ENCODE data around the gene SQSTM1.
"Not testable (repeated sequence)": the region's sequence is repeated elsewhere in the genome, so short reads cannot be mapped to it uniquely, and the experiment has no call there.

Gene SQSTM1

DNA sequence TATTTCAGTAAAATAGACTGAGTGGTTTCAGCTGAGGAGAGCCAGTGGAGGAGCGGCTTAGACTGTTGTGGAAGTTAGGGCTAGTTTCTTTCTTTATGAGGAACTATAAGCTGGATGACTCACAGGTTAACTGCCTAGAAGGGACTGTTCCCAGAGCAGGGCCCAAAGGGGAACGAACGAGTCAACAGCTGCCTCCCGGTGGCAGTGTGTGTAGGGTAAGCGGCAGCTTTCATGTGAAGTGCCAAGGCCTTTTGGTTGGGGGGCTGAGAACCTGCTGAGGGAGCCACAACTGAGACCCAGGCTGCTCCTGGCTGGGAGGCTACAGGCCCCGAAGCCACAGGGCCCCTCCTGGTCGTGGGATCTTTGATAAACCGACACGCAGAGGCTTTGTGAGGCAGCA, 7.0 kb downstream of the SQSTM1 start:
- DNase-seq (ENCODE audit: low read depth) = no peak

DNA sequence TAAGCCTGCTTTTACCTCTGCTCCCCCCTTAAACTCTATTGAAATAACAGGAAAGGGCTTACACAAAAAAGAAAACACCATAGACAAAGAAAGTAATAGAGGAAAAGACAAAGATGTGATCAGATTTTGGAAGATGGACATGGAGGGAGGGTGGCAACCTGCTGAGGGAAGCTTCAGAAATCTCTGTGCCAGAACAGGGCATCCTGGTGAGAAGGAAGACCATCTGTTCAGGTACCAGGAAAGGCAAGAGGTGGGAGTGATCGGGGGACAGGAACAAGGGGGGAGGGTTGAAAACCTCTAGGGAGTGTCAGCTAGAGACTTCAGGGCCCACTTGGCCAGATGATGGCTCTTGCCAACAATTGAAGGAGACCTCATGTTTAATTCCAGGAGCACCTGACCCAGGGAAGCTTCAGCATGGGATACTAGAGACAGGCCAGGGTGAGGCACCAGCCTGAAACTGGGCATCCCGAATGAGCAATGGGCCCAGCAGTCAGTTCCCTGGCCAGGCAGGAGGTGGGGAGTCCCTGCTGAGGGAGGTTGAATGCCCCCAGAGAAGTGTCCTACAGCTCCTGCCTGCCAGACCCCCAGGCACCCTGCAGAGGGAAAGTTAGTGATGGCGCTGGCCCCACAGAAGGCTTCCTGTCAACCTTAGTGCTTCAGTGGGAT, 8.2 kb downstream of the SQSTM1 start:
- no peak for DNase-seq (ENCODE audit: low read depth)

DNA sequence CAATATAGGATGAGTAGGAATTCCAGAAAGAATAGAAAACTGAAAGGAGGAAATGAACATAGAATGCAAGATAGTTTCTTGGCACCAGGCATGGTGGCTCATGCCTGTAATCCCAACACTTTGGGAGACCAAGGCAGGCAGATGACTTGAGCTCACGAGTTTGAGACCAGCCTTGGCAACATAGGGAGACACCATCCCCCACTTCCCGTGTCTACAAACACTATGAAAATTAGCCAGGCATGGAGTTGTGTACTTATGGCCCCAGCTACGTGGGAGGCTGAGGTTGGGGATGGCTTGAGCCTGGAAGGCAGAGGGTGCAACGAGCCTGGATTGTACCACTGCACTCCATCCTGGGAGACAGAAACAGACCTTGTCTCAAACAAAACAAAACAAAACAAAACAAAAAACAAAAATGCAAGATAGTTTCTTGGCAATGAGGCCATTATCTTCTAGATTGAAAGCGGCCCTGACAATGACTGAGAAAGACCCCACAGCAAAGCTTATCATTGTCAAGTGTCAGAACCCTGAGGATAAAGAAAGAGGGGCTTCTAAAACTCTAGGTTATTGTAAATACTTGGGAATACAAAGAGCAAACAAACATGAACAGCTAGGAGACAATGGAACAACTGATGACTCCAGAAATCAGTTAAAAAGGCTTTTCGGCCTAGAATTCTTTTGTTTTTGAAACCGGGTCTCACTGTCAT, 9.2 kb downstream of the SQSTM1 start:
- no peak for DNase-seq (ENCODE audit: low read depth)

DNA sequence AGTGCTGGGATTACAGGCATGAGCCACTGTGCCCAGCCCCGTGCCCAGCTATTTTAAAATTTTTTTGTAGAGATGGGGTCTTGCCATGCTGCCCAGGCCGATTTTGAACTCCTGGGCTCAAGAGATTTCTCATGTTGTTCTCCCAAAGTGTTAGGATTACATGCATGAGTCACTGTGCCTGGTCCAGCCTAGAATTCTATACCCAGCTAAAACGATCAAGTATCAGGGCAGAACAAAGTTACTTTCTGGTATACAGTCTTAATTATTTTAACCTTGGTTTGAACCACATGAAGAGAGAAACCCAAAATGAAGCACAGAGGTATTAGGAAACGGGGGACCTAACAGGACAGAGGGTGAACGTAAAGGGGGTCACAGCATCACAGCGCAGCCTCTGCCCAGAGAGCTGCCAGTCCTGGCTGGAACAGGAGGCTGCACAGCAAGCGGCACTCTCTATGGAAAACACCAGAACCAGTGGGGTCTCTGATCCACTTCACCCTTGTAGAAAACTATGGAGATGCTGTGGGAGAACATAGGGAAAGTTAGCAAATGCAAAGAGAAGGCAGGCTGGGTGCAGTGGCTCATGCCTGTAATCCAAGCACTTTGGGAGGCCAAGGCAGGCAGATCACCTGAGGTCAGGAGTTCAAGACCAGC, 10.2 kb downstream of the SQSTM1 start:
- no peak for DNase-seq (ENCODE audit: low read depth)

DNA sequence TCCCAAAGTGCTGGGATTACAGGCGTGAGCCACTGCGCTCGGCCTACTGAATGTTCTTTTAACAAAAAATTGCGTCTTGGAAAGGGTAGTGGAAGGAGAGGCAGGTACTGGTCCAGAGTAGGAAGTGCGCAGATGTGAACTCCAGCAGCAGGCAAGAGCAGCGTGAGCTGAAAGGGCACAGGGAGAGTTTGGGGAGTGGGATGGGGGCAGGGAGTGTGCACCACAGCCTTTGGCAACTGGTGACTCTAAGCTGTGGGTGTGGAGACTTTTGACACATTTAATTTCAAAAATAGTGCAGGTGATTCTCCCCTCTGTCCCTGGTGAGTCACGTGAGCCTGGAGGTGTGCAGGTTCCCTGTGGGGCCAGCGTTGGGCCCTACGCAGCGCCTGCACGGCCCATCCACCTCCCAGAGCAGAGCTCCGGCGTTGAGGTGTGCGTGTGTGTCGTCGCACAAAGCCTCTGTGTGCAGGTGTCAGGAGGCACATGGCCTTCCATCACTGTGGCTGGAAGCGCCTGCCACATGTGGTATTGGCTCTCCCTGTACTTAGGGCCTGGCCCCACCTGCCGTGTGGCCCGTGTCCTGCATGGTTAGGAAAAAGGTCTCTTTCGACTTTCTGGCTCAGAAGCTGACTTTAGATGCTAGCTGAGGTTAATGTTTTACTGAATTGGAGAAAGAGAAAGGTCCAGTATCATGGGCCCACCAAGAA, 11.5 kb downstream of the SQSTM1 start:
- DNase-seq (ENCODE audit: low read depth) = no peak

DNA sequence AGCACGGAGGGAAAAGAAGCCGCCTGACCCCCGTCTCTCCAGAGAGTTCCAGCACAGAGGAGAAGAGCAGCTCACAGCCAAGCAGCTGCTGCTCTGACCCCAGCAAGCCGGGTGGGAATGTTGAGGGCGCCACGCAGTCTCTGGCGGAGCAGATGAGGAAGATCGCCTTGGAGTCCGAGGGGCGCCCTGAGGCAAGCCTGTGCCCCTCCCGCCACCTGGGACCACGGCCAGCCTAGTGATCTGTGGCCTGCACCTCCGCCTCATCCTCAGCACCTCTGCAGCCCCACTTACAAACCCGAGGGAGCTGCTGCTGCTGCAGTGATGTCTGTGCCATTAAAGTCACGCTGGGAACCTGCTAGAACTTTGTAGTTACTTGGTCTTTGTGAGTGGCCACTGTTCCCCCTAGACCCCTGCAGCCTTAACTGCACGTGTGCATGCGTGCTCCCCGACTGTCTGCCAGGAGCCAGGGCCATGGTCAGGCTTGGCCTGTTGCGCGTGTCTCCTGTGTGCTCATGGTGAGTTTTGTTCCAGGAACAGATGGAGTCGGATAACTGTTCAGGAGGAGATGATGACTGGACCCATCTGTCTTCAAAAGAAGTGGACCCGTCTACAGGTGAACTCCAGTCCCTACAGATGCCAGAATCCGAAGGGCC, 12.5 kb downstream of the SQSTM1 start:
- DNase-seq (ENCODE audit: low read depth) = no peak

DNA sequence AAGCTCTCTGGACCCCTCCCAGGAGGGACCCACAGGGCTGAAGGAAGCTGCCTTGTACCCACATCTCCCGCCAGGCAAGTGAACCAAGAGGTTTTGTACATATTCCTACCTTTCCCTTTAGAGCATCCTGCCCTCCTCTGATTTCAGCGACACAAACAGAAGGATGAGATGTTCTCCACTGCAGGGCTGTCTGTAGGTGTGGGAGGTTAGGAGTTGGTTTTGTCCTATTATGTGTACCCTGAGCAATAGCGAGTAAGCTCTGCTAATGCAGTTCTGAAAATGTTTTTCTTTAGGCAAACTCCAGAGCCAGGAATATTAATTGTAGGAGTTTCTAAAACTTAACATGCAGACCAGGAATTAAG, 13.0 kb downstream of the SQSTM1 start:
- DNase-seq (ENCODE audit: low read depth) = no peak

DNA sequence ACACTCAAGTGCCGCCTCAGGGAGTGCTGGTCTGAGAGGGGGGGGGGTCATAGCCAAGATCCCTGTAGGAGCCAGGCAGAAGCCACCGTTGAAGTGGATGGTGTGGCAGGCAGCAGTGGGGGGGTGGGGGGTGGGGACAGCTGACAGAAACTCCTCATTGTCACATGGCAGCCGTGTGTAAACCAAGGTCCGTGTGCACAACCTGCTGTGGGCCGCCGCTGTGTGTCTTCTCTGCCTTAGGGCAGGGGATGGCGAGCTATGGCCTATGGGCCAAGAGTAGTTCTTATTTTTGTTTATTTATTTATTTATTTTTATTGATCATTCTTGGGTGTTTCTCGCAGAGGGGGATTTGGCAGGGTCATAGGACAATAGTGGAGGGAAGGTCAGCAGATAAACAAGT, 13.4 kb downstream of the SQSTM1 start:
- DNase-seq (ENCODE audit: low read depth) = no peak

DNA sequence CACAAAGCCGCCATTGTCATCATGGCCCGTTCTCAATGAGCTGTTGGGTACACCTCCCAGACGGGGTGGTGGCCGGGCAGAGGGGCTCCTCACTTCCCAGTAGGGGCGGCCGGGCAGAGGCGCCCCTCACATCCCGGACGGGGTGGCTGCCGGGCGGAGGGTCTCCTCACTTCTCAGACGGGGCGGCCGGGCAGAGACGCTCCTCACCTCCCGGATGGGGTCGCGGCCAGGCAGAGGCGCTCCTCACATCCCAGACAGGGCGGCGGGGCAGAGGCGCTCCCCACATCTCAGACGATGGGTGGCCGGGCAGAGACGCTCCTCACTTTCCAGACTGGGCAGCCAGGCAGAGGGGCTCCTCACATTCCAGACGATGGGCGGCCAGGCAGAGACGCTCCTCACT, 14.2 kb downstream of the SQSTM1 start:
- not testable (repeated sequence) for DNase-seq (ENCODE audit: low read depth)

DNA sequence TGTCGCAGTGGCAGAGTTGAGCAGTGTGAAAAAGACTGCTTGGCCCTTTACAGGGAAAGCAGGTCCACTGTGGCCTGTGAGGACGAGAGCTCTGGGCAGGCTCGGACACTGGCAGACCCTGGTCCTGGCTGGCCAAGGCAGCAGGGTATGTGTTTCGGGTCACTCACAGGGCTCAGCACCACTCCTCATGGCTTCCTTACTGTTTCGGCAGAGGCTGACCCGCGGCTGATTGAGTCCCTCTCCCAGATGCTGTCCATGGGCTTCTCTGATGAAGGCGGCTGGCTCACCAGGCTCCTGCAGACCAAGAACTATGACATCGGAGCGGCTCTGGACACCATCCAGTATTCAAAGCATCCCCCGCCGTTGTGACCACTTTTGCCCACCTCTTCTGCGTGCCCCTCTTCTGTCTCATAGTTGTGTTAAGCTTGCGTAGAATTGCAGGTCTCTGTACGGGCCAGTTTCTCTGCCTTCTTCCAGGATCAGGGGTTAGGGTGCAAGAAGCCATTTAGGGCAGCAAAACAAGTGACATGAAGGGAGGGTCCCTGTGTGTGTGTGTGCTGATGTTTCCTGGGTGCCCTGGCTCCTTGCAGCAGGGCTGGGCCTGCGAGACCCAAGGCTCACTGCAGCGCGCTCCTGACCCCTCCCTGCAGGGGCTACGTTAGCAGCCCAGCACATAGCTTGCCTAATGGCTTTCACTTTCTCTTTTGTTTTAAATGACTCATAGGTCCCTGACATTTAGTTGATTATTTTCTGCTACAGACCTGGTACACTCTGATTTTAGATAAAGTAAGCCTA, 15.7 kb downstream of the SQSTM1 start:
- no peak for DNase-seq (ENCODE audit: low read depth)

DNA sequence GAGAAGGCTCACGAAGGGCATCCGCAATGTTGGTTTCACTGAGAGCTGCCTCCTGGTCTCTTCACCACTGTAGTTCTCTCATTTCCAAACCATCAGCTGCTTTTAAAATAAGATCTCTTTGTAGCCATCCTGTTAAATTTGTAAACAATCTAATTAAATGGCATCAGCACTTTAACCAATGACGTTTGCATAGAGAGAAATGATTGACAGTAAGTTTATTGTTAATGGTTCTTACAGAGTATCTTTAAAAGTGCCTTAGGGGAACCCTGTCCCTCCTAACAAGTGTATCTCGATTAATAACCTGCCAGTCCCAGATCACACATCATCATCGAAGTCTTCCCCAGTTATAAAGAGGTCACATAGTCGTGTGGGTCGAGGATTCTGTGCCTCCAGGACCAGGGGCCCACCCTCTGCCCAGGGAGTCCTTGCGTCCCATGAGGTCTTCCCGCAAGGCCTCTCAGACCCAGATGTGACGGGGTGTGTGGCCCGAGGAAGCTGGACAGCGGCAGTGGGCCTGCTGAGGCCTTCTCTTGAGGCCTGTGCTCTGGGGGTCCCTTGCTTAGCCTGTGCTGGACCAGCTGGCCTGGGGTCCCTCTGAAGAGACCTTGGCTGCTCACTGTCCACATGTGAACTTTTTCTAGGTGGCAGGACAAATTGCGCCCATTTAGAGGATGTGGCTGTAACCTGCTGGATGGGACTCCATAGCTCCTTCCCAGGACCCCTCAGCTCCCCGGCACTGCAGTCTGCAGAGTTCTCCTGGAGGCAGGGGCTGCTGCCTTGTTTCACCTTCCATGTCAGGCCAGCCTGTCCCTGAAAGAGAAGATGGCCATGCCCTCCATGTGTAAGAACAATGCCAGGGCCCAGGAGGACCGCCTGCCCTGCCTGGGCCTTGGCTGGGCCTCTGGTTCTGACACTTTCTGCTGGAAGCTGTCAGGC, 16.6 kb downstream of the SQSTM1 start:
- no peak for DNase-seq (ENCODE audit: low read depth)

DNA sequence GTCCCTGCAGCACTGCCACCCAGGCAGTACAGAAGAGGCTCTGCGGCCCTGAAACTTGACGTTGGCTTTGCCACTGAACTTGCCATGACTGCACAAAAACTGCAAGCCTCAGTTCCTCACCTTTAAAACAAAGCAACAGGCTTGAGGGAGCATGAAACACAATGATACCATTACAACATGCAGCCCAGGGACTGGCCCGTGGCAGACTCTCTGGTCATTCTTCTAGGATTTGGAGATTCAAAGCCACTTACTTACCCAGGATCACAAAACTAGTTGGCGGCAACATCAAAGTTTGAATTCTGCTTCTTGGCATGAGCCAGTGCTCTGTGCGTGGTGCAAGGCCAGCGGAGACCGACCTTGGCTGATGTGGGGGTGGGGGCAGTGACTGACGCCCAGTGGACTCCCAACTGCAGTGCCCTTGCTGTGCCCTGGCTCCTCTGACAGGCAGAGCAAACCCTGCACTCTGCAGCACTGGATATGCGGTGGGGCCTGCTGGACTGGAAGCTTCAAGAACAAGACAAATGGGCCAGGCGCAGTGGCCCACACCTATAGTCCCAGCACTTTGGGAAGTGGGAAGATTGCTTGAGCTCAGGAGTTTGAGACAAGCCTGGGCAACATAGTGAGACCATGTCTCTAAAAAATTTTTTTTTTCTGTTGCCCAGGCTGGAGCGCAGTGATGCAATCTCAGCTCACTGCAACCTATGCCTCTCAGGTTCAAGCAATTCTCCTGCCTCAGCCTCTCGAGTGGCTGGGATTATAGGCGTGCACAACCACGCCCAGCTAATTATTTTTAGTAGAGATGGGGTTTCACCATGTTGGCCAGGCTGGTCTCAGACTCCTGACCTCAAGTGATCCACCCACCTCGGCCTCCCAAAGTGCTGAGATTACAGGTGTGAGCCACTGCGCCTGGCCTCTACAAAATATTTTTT, 18.9 kb downstream of the SQSTM1 start:
- DNase-seq (ENCODE audit: low read depth) = no peak

DNA sequence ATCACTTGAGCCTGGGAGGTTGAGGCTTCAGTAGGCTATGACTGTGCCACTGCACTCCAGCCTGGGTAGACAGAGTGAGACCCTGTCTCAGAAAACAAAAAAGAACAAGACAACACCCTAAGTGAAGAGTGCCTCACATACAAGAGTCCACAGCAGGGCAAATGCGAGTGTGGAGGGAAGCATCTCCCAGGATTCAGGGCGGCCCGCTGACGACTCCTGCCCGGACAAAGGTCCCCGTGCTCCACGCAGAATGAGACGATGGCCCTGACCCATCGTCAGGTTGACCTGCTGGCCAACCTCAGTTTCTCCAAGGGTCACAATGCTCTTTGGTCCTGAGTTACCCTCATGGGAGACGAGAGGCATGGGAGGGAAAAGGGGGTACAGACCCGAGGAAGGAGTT, 19.6 kb downstream of the SQSTM1 start:
- DNase-seq (ENCODE audit: low read depth) = no peak

DNA sequence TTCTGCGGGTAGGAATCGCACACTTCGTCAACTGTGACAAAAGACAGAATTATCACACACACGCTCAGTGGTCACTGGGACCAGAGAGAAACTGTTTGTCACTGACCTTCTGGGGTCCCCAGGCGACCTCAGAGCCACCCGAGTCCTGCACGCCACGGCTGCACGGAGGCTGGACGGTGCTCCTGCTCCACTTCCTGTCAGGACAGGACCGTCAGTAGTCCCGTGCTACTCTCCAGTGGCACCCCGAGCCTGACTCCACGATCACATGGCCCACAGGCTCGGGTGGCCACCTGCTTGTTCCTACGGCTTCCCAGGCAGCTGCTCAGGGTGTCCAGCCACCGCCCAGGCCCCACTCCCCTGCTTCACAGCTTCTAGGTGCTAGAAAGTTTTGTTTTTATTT, 20.1 kb downstream of the SQSTM1 start:
- DNase-seq (ENCODE audit: low read depth) = no peak

DNA sequence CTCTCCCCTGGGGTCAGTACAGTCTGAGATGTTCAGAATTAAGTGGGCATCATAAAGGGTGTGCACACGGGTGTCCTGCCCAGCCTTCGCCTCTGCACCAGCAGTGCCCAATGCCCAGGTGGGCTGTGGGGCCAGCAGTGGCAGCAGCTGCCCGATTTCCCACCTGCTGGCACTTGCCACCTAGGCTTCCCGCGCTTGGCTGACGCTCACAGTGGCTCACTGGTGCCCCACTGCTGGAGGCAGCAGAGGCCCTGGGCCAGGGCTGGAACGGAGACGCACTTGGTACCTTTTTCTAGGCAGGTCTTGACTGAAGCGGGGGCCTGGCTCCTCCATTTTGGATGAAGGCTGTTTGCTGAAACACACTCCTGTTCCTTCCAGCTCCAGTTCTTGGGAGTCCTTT, 20.9 kb downstream of the SQSTM1 start:
- DNase-seq (ENCODE audit: low read depth) = no peak

DNA sequence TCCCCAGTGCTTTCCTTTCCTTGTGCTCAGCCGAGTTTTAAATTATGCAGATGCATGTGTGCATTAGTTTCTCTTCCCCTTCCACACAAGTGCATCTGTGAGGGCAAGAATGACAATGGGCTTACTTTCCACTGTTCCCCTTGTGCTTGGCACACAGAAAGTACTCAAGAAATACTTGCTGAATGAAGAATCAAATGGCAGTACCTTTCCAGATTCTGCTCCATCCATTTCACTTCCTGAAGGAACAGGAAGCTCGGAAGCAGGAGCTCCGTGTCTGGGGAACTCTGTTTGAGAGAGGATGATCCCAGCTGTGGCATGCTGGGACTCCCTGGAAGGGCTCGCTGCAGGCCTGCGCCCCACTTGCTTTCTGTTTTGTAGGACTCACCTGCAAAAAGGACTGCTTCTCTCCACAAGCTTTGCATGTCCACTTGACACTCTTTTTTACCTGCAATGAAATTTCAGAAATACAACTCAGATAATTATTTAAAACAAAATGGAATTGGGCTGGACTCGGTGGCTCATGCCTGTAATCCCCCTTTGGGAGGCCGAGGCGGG, 32.4 kb downstream of the SQSTM1 start:
- no peak for DNase-seq (ENCODE audit: low read depth)

DNA sequence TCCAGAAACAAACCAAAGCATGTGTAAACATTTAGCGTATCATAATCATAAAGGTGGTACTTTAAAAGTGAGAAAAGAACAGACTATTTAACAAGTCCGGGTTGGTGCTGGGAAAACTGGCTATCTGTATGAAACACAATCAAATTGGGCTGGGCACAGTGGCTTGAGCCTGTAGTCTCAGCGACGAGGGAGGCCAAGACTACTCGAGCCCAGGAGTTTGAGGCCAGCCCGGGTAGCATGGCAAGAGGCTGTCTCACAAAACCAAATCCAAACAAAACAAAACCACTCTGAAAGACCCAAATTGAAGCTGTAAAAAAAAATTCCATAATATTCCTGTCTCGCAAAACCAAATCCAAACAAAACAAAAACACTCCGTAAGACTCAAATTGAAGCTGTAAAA, 33.7 kb downstream of the SQSTM1 start:
- DNase-seq (ENCODE audit: low read depth) = no peak

DNA sequence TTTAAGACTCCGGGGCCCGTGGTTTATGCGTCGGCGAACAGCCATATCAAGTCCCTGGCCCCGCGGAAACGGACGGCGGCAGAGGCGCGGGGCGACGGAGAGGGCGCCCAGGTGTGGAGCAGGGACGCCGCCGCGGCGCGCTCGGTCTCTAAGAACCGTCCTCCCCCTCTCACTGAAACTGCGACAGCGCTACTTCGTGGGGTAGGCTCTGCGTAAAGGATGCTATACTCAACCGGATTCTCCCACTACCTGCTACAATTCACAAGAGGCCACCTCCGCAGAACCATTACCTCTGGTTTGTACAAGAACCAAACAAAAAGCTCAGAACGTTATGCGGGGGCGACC, 37.5 kb downstream of the SQSTM1 start:
- DNase-seq (ENCODE audit: low read depth) = peak; percentile 25
